ENCODE results near the gene EEF1E1. TPM values are rescaled to one million over a fixed set of nuclear protein-coding genes. Genes with fewer than 3 reads are reported as not detected.

EEF1E1 gene
- total RNA-seq, 1 experiment from 2014 or later: 50.9 TPM

DNA sequence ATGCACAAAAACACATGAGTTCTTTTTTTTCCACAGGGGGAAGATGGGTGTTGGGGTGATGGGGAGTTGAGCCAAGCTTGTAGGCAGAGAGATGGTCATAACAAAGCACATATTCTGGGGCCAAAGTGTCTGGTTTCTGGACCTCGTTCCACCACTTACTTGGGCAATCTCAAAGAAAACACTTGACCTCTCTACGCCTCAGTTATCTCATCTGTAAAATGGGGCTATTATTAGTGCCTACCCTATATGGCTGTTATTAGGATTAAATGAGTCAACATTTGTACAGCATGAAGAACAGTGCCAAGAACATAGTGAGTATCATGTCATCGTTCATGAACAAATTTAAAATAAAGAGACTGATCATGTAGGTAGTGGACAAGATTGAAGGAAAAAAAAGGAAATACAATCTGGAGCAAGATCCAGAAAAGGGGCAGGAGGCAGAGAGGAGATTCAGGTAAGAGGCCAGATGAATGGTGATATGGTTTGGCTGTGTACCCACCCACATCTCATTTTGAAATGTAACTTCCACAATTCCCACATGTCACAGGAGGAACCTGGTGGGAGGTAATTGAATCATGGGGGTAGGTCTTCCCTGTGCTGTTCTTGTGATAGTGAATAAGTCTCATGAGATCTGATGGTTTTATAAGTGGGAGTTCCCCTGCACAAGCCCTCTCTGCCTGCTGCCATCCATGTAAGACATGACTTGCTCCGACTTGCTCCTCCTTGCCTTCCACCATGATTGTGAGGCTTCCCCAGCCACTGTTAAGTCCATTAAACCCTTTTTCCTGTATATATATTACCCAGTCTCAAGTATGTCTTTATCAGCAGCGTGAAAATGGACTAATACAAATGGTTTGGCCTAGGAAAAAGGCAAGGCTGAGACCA is 14.2 kb downstream of the EEF1E1 start:
- intact Hi-C loops (cut with micrococcal nuclease; ENCODE audit: unreplicated experiment): loop anchor here (10.0 kb wide), 1 partner anchor 347 kb away; the partner anchor contains the start of gene SLC35B3
- H3F3A ChIP-seq (ENCODE audit: insufficient read depth, low read depth): peaks cover 28% of the 10 kb centered on the region
- BruUV-seq (replicated peaks): no TSS peak
- no peak for TF ChIP-seq CTCF (conservative IDR thresholded peaks at IDR 0.05)
- no peak for TF ChIP-seq EZH2 (IDR thresholded peaks at IDR 0.05; ENCODE audit: low read depth)
- no peak overlapping the region for H3K4me3 ChIP-seq
- no peaks in the 10 kb centered on the region for H3K9me2 ChIP-seq (ENCODE audit: insufficient read depth)
- no peak overlapping the region for H2AFZ ChIP-seq
- H3K79me2 ChIP-seq (ENCODE audit: low read depth): peaks cover 8% of the 10 kb centered on the region; the same call in 1 of the 2 replicates
- no peaks in the 10 kb centered on the region for H3K27me3 ChIP-seq (ENCODE audit: insufficient read depth, low read depth)
- ChIA-PET POLR2A (ENCODE audit: unreplicated experiment) (no interaction called here), CTCF (no interaction called here)
- no peaks in the 10 kb centered on the region for H4K20me1 ChIP-seq (ENCODE audit: insufficient read depth)
- peaks cover 13% of the 10 kb centered on the region; the same call in 1 of the 2 replicates for H3K36me3 ChIP-seq (ENCODE audit: low read depth)
- H3K27ac ChIP-seq: no peak overlapping the region
- H3K9me3 ChIP-seq (ENCODE audit: insufficient read depth, low read depth): no peaks in the 10 kb centered on the region
- peaks cover 32% of the 10 kb centered on the region for H3K4me1 ChIP-seq (replicated peaks; ENCODE audit: insufficient read depth)
- no peak for DNase-seq
- H3K4me2 ChIP-seq: no peak overlapping the region

DNA sequence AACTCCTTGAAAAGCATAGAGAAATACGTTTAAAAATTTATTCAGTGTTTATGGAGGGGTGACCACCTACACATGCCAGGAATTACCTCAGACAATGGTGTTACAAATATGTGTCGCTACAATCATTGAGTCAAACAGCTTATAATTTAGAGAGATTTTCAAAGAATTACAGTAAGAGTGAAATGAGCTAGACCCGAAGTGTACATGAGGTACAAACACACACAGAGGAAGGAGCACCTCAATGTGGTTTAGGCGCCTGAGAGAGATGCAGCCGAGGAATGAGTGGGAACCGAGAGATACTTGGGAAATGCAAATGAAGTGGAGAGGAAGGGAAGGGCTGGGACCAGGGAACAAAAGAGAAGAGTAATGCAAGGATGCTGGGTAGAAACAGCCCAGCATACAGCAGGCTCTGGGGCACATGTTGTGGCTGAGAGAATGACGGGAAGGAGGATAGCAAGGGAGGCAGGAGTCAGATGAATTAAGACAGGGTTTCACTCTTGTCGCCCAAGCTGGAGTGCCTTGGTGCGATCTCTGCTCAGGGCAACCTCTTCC is 15.5 kb downstream of the EEF1E1 start:
- Histone ChIP-seq H3K4me3 (no peak overlapping the region), H3K27ac (no peak overlapping the region), H3K4me1 (replicated peaks; ENCODE audit: insufficient read depth) (peaks cover 42% of the 10 kb centered on the region), H4K20me1 (ENCODE audit: insufficient read depth) (no peaks in the 10 kb centered on the region), H3K36me3 (ENCODE audit: low read depth) (peaks cover 17% of the 10 kb centered on the region; the same call in 1 of the 2 replicates), H3K9me2 (ENCODE audit: insufficient read depth) (no peaks in the 10 kb centered on the region), H3K4me2 (no peak overlapping the region), H3K9me3 (ENCODE audit: insufficient read depth, low read depth) (no peaks in the 10 kb centered on the region), H3K79me2 (ENCODE audit: low read depth) (peaks cover 19% of the 10 kb centered on the region), H3K27me3 (ENCODE audit: insufficient read depth, low read depth) (no peaks in the 10 kb centered on the region), H2AFZ (no peak overlapping the region), H3F3A (ENCODE audit: insufficient read depth, low read depth) (peaks cover 33% of the 10 kb centered on the region)
- POLR2A ChIA-PET (ENCODE audit: unreplicated experiment): no interaction called here
- TF ChIP-seq CTCF (conservative IDR thresholded peaks at IDR 0.05): no peak
- TF ChIP-seq EZH2 (IDR thresholded peaks at IDR 0.05; ENCODE audit: low read depth): no peak
- no TSS peak for BruUV-seq (replicated peaks)
- no peak for DNase-seq
- intact Hi-C loops (cut with micrococcal nuclease; ENCODE audit: unreplicated experiment): loop anchor here (10.0 kb wide), 1 partner anchor 348 kb away; the partner anchor contains the start of gene SLC35B3
- CTCF ChIA-PET: no interaction called here

GRCh38 chr6:8085053-8085511 is 17.3 kb downstream of the EEF1E1 start:
- BruUV-seq (replicated peaks): no TSS peak
- ChIA-PET CTCF (interaction anchor here (0.5 kb wide), 1 partner anchor 17 kb away, joined by 10 read pairs; the partner anchor contains the start of gene EEF1E1), POLR2A (ENCODE audit: unreplicated experiment) (interaction anchor here (0.7 to 1.0 kb wide), 6 partner anchors 18 to 1525 kb away, joined by 4 to 10 read pairs (median 7); no protein-coding TSS in a partner anchor)
- H2AFZ ChIP-seq: no peak overlapping the region
- H3K79me2 ChIP-seq (ENCODE audit: low read depth): peaks cover 23% of the 10 kb centered on the region
- DNase-seq: peak; percentile 81 to 87
- H3K4me3 ChIP-seq: no peak overlapping the region
- peaks cover 10% of the 10 kb centered on the region; the same call in 1 of the 2 replicates for H3K36me3 ChIP-seq (ENCODE audit: low read depth)
- H3K27ac ChIP-seq: peak overlapping the region; percentile 72
- H3K4me2 ChIP-seq: peak overlapping the region; percentile 60
- no peaks in the 10 kb centered on the region for H3K9me3 ChIP-seq (ENCODE audit: insufficient read depth, low read depth)
- H3K9me2 ChIP-seq (ENCODE audit: insufficient read depth): no peaks in the 10 kb centered on the region
- no peaks in the 10 kb centered on the region for H4K20me1 ChIP-seq (ENCODE audit: insufficient read depth)
- H3F3A ChIP-seq (ENCODE audit: insufficient read depth, low read depth): peaks cover 46% of the 10 kb centered on the region
- H3K4me1 ChIP-seq (replicated peaks; ENCODE audit: insufficient read depth): peaks cover 58% of the 10 kb centered on the region
- no peaks in the 10 kb centered on the region for H3K27me3 ChIP-seq (ENCODE audit: insufficient read depth, low read depth)
- intact Hi-C loops (cut with micrococcal nuclease; ENCODE audit: unreplicated experiment): loop anchor here (10.0 kb wide), 1 partner anchor 350 kb away; the partner anchor contains the start of gene SLC35B3
- TF ChIP-seq EZH2 (IDR thresholded peaks at IDR 0.05; ENCODE audit: low read depth) (no peak), CTCF (conservative IDR thresholded peaks at IDR 0.05) (no peak)

Measured in PC-9 (cell line).